Breast epithelium (tissue), 3 donors: ENCODE results near the gene NNMT.

Experiments
- CTCF ChIP-seq, 3 donors: fragments of 450-650 bp; IDR thresholded peaks; one replicate each; pipeline ENCODE4 v1.5.1; 2016 to 2017; ENCODE audit warnings: antibody characterized with exemption in 3 of 3, mild to moderate bottlenecking in 3 of 3, moderate library complexity in 3 of 3
- POLR2AphosphoS5 ChIP-seq, 3 donors: sonication (generic); formaldehyde crosslinking; IDR thresholded peaks; one replicate each; pipeline ENCODE4 v1.6.1; 2017; ENCODE audit warnings: antibody characterized with exemption in 3 of 3

DNA sequence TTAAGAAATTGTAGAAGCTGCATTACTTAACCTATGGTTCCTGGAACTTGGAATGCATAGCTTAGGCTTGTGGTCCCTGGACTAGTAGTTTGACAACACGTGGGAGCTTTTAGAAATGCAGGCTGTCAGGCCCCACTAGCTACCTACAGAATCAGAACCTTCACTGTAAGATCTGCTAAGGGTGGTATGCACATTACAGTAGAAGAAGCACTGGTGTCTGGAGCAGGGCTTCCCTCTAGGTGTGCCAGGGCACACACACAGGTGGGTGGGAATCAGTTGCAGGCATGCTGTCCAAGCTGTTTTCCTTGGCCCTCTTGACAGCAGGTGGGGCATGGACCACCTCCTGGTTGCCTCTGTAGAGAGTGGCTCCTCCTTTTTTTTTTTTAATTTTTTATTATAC, 8.8 kb downstream of the NNMT start:
- TF ChIP-seq CTCF (IDR thresholded peaks at IDR 0.05) (no peak), POLR2AphosphoS5 (IDR thresholded peaks at IDR 0.05) (no peak)
